Type B pancreatic cell (in vitro differentiated cells): ENCODE results near the gene TUBG1. TPM values are rescaled to one million over a fixed set of nuclear protein-coding genes. Genes with fewer than 3 reads are reported as not detected.

ENCODE experiments used
- DNase-seq: peaks from one replicate; pipeline ENCODE4 v3.0.0; 2021; ENCODE audit warnings: mixed read lengths; ENCODE audit not compliant: unreplicated experiment; ENCODE audit errors: extremely low spot score
- H3K27ac Mint-ChIP-seq: 2 replicates; pipeline ENCODE4 v1.8.0; 2021; ENCODE audit warnings: mild to moderate bottlenecking, mixed read lengths
- H3K27me3 Mint-ChIP-seq: 2 replicates; pipeline ENCODE4 v1.8.0; 2021; ENCODE audit warnings: mixed read lengths
- H3K36me3 Mint-ChIP-seq: 2 replicates; pipeline ENCODE4 v1.8.0; 2021; ENCODE audit warnings: mixed read lengths
- H3K4me1 Mint-ChIP-seq: one replicate; pipeline ENCODE4 v1.8.0; 2021; ENCODE audit warnings: mixed read lengths; ENCODE audit not compliant: unreplicated experiment
- H3K4me3 Mint-ChIP-seq: 2 replicates; pipeline ENCODE4 v1.8.0; 2021; ENCODE audit warnings: mild to moderate bottlenecking, mixed read lengths
- H3K9me3 Mint-ChIP-seq: 2 replicates; pipeline ENCODE4 v1.8.0; 2021; ENCODE audit warnings: mixed read lengths
- total RNA-seq: library from RNA; stranded (reverse); gene quantifications from 2 replicates; pipeline ENCODE4 v1.2.1, GENCODE V29; 2021; ENCODE audit warnings: low replicate concordance
- TF ChIP-seq, protein P1 (sequence below): fragments of 200-600 bp; sonication (generic); conservative IDR thresholded peaks from 2 replicates; pipeline ENCODE4 v1.5.0; 2021; ENCODE audit warnings: antibody characterized with exemption, mild to moderate bottlenecking

TUBG1 gene
- total RNA-seq, 1 donor from 2014 or later: 63.2 TPM

DNA sequence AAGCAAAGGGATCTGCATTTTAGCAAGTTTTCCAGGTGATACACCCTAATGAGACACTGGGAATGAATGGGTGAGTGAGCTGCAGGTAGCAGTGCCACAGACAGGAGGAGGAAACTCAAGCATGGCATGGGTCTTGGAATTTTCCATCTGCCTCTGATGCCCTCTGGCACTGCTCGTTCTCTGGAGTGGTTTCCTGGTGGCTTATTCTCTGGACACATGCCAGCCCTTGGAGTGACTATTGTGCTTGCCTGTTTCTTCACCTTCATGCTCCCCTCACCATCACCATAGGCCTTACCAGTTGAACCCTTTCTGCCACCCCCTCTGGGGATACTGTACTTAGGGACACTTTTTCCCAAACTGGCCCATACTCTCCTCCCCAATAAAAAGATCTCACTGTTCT is 45.9 kb upstream of the TUBG1 start:
- DNase-seq: no peak
- Mint-ChIP-seq H3K27ac (no peak overlapping the region), H3K4me3 (peak overlapping the region; percentile 92), H3K36me3 (peaks cover 7% of the 10 kb centered on the region), H3K9me3 (no peaks in the 10 kb centered on the region), H3K27me3 (no peaks in the 10 kb centered on the region), H3K4me1 (peaks cover 24% of the 10 kb centered on the region)
- TF ChIP-seq, protein P1, sequence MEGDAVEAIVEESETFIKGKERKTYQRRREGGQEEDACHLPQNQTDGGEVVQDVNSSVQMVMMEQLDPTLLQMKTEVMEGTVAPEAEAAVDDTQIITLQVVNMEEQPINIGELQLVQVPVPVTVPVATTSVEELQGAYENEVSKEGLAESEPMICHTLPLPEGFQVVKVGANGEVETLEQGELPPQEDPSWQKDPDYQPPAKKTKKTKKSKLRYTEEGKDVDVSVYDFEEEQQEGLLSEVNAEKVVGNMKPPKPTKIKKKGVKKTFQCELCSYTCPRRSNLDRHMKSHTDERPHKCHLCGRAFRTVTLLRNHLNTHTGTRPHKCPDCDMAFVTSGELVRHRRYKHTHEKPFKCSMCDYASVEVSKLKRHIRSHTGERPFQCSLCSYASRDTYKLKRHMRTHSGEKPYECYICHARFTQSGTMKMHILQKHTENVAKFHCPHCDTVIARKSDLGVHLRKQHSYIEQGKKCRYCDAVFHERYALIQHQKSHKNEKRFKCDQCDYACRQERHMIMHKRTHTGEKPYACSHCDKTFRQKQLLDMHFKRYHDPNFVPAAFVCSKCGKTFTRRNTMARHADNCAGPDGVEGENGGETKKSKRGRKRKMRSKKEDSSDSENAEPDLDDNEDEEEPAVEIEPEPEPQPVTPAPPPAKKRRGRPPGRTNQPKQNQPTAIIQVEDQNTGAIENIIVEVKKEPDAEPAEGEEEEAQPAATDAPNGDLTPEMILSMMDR: no peak

DNA sequence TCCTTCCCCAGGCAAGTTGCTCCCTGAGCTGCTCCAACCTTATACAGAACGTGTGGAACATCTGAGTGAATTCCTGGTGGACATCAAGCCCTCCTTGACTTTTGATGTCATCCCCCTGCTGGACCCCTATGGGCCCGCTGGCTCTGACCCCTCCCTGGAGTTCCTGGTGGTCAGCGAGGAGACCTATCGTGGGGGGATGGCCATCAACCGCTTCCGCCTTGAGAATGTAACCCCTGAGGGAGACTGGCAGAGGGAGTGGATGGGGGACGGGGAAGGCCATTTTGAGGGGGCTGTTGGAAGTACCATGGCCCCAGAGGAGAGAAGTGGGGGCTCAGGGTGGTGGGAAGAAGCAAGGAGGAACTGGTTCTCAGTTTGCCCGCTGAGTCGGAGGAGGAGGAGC is 45.5 kb upstream of the TUBG1 start:
- Mint-ChIP-seq H3K27ac (no peak overlapping the region), H3K27me3 (no peaks in the 10 kb centered on the region), H3K4me3 (peak overlapping the region; percentile 92), H3K36me3 (peaks cover 7% of the 10 kb centered on the region), H3K4me1 (peaks cover 24% of the 10 kb centered on the region), H3K9me3 (no peaks in the 10 kb centered on the region)
- TF ChIP-seq, protein P1: no peak
- DNase-seq: no peak

DNA sequence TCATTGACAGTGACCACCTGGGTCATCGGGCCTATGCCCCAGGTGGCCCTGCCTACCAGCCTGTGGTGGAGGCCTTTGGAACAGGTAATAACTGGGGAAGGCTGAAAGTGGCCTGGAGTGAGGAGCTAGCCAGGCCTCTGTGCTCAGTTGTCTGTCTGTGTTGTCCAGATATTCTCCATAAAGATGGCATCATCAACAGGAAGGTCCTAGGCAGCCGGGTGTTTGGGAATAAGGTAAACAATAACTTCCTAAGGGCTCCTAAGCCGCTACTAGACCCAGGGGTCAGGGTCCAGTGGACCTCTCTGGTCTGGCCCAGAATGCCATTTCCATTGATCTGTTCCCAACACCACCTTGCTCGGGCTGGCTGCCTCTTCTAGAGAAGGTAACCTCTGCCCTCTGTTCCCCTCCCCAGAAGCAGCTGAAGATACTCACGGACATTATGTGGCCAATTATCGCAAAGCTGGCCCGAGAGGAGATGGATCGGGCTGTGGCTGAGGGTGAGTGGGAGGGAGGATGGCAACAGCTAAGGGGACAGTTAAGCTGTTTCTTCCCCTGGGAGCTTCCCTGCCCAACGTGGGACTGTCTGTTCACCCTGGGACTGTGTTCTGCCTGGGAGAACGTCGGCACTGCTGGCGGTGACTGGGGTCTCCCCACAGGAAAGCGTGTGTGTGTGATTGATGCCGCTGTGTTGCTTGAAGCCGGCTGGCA is 44.5 kb upstream of the TUBG1 start:
- TF ChIP-seq, protein P1: no peak
- Mint-ChIP-seq H3K4me1 (peaks cover 20% of the 10 kb centered on the region), H3K4me3 (peak overlapping the region; percentile 69), H3K27me3 (no peaks in the 10 kb centered on the region), H3K9me3 (no peaks in the 10 kb centered on the region), H3K36me3 (peaks cover 7% of the 10 kb centered on the region), H3K27ac (no peak overlapping the region)
- DNase-seq: no peak

DNA sequence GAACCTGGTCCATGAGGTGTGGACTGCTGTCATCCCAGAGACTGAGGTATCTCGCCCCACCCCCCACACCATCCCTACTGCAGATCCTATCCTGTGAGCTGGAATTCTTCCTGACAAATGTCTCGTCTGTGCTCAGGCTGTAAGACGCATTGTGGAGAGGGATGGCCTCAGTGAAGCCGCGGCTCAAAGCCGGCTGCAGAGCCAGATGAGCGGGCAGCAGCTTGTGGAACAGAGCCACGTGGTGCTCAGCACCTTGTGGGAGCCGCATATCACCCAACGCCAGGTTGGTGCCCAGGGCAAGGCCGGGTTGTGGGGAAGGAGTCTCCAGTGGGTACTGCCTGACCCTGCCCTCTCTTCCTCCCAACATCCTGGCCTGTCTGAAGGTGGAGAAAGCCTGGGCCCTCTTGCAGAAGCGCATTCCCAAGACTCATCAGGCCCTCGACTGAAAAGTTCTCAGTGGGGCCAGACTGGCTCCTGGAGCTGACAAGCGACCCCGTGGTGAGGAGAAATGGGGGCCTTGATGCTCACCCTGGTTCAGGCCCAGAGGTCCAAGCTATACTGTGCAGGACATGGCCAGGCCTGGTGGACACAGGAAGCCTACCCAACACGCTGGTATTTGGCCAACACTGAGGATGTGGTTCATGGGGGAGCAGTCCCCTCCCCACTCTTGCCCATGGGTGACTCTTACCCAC is 43.8 kb upstream of the TUBG1 start:
- H3K27ac Mint-ChIP-seq: peak overlapping the region; percentile 93
- H3K36me3 Mint-ChIP-seq: peaks cover 7% of the 10 kb centered on the region

DNA sequence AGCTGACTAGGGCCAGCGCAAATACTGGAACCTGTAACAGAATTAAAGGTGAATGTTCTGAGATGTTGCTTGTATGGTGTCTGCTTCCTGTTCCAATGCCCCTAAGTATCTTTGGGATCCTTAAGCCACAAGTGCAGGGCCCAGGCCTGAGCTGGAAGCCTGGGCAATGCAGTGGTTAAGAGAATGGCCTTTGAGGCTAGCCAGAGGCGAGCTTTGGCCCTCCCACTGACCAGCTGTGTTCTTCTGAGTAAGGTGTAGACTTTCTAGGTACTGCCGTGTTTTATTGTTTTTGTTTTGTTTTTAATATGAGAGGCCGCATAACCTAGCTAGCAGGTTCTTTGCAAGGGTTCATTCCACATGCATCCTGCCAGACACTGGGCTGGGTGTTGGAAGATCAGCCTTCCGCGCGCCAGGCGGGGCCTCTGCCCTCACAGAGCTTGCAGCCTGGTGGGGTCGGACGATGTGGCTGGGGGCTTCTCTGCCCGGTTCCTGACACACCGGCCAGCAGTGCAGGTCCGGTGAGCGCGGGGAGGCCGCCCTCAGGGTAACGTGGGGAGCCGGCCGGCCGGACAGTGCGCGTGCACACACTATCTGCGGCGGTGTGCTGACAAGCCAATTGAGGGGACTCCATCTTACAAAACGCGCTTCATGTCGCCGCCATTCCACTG is 43.1 kb upstream of the TUBG1 start:
- Mint-ChIP-seq H3K9me3 (no peaks in the 10 kb centered on the region), H3K4me1 (peaks cover 13% of the 10 kb centered on the region), H3K4me3 (peak overlapping the region; percentile 94), H3K36me3 (peaks cover 10% of the 10 kb centered on the region), H3K27ac (peak overlapping the region; percentile 93), H3K27me3 (no peaks in the 10 kb centered on the region)
- DNase-seq: no peak
- TF ChIP-seq, protein P1: no peak

More for the DNA sequence above, 43.8 kb upstream of the TUBG1 start:
- H3K4me1 Mint-ChIP-seq: peaks cover 15% of the 10 kb centered on the region
- H3K4me3 Mint-ChIP-seq: peak overlapping the region; percentile 69
- no peaks in the 10 kb centered on the region for H3K9me3 Mint-ChIP-seq
- no peaks in the 10 kb centered on the region for H3K27me3 Mint-ChIP-seq
- TF ChIP-seq, protein P1: no peak
- DNase-seq: no peak
